SIG-M5 (cell line): ENCODE measurements around the gene KANTR.

Source experiments
- DNase-seq: peaks from one replicate; lab custom pipeline; 2025; lab: John Stamatoyannopoulos, UW

Gene KANTR

DNA sequence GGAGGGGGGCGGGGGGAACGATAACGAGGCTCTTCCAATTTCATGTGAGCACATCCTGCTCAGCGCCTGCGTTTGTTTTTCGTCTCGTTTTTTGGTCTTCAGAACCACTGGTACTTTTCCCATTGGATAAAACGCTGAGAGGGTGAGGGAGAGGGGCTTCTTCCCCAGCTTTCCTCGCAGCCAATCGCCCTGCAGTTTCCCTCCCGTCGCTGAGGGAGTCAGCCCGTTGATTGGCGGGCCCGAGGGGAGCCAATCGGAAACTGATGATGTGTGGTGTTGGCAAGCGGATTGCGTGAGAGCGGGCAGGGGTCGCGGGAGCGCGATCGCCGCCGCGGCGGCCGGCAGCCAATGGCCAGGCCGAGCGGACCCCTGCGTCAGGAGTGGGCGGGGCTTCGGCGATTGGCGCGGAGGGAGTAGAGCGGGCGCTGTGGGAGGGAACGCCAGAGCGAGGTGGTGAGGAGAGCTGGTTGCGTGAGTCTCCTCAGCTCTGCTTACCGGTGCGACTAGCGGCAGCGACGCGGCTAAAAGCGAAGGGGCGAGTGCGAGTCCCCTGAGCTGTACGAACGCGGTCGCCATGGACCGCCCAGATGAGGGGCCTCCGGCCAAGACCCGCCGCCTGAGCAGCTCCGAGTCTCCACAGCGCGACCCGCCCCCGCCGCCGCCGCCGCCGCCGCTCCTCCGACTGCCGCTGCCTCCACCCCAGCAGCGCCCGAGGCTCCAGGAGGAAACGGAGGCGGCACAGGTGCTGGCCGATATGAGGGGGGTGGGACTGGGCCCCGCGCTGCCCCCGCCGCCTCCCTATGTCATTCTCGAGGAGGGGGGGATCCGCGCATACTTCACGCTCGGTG is 11.8 kb upstream of the KANTR start, which contains the start of gene TSPYL2:
Gene TSPYL2, plus strand, starts transcription at position 443 of the 848 bp plus-strand sequence. Its CDS starts 132 bp downstream, at position 575.
- peak; percentile 54 for DNase-seq

DNA sequence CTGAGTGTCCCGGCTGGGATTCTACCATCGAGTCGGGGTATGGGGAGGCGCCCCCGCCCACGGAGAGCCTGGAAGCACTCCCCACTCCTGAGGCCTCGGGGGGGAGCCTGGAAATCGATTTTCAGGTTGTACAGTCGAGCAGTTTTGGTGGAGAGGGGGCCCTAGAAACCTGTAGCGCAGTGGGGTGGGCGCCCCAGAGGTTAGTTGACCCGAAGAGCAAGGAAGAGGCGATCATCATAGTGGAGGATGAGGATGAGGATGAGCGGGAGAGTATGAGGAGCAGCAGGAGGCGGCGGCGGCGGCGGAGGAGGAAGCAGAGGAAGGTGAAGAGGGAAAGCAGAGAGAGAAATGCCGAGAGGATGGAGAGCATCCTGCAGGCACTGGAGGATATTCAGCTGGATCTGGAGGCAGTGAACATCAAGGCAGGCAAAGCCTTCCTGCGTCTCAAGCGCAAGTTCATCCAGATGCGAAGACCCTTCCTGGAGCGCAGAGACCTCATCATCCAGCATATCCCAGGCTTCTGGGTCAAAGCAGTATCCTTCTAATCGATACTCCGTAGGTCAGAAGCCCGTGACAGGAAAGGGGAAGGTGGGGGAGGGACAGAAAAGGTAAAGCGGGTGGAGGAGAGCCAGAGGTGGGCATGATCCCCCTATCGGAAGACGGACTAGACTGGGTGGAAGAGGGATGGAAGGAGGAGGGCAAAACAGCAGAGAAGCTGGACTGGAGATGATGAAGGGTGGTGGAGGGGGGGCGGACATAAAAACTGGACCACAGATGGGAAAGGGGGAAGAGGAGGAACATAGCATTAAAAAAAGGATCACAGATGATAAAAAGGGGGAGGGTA is 10.9 kb upstream of the KANTR start:
- DNase-seq, result no peak

DNA sequence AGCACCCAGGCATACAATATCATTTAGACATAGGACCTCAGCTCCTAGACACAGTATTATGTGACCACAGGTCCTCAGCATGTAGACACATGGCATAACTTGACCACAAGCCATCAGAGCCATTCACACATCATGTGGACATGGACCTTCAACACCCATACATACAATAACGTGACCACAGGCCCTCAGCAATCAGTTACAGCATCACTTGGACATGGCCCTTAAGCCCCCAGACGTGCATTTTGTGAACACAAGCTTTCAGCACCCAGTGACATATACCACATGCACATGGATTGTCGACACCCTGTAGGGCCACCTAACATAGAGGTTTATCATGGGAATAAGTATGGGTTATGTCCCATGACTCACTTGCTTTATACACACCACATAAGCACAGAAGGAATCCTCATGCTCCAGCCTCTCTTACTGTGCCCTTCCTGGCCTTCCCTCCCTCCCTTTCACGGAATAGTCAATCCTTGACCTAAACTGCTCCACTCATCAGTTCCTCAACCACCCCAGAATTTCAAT is 9.8 kb upstream of the KANTR start:
- DNase-seq, result no peak

DNA sequence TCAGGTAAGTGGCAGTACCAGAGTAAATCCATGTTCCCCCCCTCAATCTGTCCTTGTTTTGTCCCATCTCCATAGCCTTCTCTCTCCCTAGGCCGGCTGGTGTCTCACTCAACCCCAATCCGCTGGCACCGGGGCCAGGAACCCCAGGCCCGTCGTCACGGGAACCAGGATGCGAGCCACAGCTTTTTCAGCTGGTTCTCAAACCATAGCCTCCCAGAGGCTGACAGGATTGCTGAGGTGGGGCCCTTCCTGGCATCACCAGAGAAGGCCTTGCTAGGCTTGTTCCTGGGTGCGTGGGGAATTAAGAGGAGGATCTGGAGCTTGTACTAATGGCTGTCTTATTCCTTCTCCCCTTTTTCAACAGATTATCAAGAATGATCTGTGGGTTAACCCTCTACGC is 9.1 kb upstream of the KANTR start:
- no peak for DNase-seq

DNA sequence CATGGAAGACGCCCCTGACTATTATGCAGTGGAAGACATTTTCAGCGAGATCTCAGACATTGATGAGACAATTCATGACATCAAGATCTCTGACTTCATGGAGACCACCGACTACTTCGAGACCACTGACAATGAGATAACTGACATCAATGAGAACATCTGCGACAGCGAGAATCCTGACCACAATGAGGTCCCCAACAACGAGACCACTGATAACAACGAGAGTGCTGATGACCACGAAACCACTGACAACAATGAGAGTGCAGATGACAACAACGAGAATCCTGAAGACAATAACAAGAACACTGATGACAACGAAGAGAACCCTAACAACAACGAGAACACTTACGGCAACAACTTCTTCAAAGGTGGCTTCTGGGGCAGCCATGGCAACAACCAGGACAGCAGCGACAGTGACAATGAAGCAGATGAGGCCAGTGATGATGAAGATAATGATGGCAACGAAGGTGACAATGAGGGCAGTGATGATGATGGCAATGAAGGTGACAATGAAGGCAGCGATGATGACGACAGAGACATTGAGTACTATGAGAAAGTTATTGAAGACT is 8.2 kb upstream of the KANTR start:
- DNase-seq, result no peak

DNA sequence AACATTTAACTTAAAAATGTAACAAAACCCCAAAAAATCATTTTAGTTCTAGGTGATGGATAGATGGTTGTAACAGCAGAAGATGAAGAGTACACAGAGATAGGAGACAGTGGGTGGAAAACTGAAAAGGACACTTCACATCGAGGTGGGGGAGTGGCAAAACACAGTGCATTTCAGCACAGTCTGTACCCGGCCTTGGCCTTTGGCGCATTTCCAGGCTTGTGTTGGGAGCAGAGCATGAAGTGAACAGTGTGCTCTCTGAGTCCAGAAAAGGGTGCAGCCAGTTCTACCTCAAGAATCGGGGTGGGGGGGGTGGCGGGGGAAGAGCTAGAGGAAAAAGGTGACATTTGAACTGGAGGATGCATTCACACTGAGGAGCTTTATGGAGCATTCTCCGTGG is 7.5 kb upstream of the KANTR start:
- no peak for DNase-seq

DNA sequence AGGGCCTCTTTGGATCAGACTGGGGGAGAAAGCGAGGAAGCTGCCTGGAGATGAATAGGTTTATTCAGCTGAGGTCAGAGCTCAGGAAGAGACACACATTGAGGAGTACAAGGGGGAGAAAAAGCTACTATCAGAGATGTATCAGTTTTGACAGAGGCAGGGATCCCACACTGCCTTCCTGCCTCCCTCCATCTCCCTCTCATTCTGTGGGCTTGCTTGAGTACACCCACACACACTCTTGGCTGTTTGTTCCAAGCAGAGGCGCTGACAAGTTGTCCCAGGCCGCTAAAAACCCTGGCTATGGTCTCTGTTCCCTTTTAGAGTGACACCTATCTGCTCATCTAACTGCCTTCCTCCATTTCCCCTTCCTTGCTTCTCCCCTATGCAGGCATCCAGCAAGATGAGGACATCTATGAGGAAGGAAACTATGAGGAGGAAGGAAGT is 6.5 kb upstream of the KANTR start:
- no peak for DNase-seq

DNA sequence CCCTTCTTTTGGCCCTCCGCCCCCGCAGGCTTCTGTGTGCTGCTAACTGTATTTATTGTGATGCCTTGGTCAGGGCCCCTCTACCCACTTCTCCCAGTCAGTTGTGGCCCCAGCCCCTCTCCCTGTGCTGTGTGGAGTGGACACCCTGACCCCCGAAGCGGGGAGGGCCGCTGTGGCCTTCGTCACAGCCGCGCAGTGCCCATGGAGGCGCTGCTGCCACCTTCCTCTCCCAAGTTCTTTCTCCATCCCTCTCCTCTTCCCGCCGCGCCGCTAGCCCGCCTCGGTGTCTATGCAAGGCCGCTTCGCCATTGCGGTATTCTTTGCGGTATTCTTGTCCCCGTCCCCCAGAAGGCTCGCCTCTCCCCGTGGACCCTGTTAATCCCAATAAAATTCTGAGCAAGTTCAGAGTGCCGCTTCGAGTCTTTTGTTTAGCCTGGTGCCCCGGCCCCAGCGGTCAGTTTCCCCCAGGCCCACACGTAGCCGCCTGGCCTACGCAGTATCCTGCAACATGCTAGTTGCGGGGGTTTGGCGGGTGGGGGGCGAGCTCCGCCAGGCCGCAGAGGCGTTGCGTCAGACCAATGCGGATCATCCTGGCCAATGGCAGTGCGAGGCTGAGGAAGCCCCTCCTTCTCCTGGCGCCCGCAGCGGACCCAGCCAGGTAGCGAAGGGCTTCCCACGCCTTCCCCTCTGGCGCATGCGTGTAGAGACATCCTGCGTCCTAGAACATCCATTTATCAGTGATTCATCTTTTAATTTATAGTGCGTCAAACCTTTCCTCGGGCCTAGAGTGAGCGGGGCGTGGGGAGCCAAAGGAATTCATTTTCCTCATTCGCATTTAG is 5.6 kb upstream of the KANTR start:
- DNase-seq, result no peak

DNA sequence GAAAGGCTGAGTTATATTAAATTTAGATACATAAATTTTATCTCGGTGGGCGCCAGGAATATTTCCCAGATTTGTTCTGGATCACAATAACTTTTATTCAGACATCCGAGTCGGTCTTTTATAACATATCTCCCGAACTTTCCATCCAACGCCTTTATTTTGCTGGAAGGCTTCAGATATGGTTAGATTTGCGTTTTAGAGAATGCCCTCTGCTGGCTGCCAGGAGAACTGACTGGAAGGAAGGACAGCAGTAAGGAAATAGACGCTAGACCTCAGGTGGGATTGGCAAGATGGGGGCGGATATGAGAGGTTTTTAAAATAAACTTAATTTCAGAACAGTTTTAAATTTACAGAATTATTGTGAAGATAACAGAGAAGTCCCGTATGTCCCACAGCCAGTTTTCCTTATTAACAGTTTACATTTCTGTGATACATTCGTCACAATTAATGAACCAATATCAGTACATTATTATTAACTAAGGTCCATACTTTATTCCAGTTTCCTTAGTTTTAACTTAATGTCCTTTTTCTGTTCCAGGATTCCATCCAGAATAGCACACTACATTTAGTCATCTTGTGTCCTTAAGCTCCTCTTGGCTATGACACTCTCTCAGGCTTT is 4.6 kb upstream of the KANTR start:
- DNase-seq, result no peak

DNA sequence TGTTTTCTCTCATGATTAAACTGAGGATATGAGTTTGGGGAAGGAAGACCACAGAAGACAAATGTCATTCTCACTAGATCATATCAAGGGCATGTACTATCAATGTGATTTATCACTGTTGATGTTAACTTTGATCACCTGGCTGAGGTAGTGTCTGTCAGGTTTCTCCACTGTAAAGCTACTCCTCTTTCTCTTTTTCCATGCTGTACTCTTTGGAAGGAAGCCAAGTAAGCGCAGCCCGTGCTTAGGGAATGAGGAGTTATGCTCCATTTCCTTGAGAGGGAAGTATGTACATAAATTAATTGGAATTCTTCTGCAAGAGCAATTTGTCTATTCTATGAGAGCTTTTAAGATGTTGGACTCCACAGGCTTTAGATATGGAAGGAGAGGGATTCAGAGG is 4.0 kb upstream of the KANTR start:
- no peak for DNase-seq

DNA sequence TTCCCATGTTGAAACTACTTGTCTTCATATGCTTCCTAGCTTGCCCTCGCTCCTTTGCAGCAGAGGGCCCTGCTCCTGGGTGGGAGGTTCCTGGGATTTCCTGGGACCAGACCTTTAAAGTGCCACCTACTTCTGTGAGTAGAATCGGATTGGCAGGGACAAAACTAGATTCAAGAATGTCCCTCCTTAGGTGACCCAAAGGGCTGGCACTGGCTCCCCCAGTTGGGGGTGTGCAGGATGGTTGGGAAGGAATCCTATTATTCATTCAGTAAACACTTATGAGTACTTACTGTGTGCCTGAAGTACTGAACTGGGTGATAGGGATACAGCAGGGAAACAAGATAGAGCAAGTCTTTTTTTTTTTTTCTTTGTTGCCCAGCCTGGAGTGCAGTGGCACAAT is 2.6 kb upstream of the KANTR start:
- DNase-seq, result no peak

DNA sequence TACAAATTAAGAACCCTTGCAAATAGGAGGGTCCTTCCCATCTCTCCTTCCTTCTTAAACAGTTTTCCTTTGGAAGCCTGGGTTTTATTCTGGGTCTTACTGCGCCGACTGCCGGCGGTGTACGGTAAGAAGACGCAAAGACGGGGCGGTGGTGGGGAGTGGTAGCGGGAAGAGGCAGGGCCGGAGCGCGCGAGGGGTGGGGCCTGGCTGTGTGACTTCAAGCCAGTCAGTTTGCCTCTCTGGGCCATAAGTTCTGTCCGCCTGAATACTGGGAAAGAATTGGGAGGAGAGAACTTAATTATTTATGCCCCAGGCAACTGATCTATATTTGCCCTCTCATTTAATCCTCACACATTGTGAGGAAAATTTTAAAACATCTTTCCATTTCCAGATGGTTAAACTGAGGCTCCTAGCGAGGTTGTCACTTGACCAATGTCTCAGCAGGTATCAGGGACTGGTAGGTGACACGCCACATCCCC is 726 bp upstream of the KANTR start:
- DNase-seq, result no peak

DNA sequence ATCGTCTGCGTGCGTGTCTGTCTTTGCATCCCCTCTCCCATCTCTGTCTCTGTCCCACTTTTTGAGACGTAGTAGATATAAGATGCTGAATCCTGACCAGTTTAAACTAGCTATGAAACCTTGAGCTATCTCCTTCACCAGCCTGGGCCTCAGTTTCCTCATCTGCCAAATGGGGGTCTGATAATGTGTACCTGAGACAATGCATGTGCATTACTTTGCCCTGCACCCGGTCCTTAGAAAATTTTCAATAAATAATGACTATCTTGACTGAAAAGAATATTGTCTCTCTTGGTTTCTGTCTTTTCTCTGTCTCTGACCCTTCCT is 602 bp downstream of the KANTR start:
- DNase-seq, result no peak

DNA sequence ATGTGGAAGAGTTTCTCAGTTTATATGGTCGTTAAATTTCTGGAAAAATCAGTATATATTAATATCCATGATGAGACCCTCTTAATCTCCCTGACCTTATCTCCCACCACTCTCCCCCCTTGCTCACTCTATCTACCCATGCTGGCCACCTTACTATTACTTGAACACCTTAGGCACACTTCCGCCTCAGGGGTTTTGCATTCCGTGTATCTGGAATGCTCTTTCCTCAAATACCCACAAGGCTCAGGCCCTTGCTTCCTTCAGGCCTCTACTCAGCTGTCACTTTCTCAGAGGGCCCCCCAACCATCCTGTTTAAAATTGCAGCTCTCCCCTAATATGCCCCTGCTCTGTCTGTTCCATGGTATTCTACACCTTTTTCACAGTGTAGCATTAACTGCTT is 1.9 kb downstream of the KANTR start:
- DNase-seq, result no peak

DNA sequence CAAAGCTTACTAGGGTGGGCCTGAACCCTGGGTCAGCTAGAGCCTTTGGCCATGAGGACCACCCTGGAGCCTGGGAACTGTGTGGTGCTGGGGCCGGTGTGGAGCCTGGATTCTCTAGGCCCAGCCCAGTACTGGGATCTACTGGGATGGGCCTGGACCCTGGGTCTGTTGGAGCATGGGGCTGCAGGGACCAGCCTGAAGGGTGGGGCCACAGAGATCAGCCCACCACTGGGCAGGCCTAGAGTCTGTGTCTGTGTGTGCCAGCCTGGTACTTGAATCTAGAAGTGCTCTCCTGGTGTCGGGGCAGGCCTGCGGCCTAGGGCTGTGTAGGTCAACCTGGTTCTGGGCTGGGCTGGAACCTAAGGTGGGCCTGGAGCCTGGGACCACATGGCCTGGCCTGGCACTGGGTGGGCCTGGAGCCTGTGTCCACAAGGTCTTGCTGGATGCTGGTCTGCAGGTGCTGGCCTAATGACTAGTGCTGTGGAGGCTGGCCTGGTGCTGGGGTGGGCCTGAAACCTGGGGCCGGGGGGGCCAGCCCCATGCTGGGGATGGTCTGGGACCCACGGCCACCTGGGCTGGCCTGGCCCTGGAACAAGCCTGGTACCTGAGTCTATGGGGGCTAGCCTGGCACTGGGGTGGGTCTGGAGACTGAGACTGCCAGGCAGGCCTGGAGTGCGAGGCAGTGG is 21.1 kb downstream of the KANTR start:
- DNase-seq, result no peak

DNA sequence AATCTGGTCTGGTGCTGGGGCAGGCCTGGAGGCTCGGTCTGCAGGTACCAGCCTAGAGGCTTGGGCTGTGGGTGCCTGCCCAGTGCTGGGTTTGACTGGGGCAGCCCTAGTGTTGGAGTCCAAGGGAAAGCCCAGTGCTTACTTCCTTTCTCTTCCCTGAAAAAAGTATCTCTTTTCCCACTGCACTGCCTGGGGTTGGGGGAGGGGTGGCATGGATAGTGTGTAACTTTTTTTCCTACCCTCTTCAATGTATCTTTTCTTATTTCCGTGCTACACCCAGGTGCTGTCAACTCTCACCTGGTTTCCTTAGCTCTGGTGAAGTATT is 21.6 kb downstream of the KANTR start:
- no peak for DNase-seq

DNA sequence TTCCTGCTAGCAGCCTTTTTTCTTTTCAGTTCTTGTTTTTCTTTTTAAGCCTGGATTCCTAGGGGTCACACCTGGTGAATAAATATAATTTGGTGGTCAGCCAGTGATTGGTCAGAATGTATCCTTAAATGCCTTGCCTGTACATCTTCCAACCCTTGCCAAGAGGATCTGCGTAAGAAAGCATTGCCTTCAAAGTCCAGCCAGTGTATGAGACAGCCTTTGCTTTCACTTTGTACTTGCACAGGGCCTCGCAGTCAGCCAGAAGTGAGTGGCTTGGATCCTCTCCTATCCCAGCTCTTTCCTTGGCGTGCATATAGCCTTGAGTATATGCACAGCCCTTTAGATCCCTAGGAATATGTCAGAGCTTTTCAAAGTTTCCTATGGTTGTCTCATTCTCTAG is 22.2 kb downstream of the KANTR start:
- no peak for DNase-seq

DNA sequence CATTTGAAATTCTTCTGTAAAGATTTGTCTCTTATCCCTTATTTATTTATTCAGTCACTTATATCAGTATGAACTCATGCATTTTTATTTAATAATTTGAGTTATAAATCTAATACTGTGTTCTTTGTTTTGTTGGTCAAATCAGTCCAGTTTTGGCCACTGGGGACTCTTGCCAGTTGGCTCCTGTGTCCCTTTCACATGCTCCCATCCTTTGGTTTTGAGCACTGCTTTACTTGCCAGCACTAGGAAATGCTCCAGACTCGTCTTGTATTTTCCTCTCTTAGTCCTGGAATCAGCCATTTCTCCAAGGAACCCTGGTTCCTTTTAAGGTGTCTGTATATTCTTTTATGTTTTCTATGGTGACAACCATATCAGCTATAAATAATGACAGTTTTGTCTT is 28.1 kb downstream of the KANTR start:
- DNase-seq, result no peak

DNA sequence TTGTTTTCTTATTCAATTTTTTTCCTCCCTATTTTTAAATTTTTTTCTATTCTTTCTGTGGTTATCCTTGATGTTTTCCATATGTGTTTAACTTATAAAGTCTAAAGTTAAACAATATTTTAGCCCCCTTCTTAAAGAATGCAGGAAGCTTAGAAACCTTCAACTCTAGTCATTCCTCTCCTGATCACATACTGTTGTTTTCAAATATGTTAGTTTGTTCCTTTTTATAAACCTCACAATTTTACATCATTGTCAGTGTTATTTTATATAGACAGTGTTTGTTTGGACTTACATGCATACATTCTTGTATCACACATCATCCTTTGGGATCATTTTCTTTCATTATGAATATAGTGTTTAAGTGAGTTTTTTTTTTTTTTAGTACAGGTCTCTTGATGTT is 31.6 kb downstream of the KANTR start:
- DNase-seq, result no peak

DNA sequence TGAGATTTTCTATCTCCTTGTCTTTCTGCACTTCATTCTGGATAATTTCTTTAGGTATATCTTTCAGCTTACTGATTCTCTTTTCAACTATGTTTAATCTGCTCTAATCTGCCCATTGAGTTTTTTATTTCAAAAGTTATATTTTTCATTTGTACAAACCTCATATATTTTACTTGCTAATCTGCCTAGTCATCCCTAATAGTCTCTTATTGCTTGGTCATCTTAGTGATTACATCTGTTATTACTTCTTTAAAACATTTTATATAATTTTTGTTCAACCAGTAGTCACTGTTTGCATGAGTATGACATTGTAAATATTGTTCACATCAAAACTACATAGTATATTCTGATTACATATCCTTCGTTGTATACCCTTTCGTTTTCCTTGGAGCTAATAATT is 32.4 kb downstream of the KANTR start:
- DNase-seq, result no peak
